Fibroblast of the aortic adventitia (primary cell): Measurements from ENCODE around the gene DRAP1. TPM values are rescaled to one million over a fixed set of nuclear protein-coding genes. Genes with fewer than 3 reads are reported as not detected.
A peak's percentile ranks its signal among the peaks of the same experiment; 100 is the strongest.

Experiments used
- DNase-seq: peaks from one replicate; pipeline ENCODE4 v3.0.0-alpha.2; 2010; ENCODE audit warnings: low read depth
- H3K4me3 ChIP-seq: 2 replicates; pipeline ENCODE4 v1.5.1; 2011; ENCODE audit warnings: low read depth, mild to moderate bottlenecking, control low read depth, low read length, moderate library complexity
- total RNA-seq: library from RNA; depleted of rRNA; stranded (reverse); fragments of >200 nt; gene quantifications from 2 replicates; pipeline ENCODE4 v1.2.3, GENCODE V29; 2012; ENCODE audit warnings: low replicate concordance
- TF ChIP-seq, protein P1 (sequence below): IDR thresholded peaks from 2 replicates; pipeline ENCODE4 v1.5.1; 2011; ENCODE audit warnings: mild to moderate bottlenecking, low read length, control low read depth, inconsistent platforms; ENCODE audit not compliant: insufficient read depth

Gene DRAP1
- total RNA-seq, 1 donor, result 317 TPM

DNA sequence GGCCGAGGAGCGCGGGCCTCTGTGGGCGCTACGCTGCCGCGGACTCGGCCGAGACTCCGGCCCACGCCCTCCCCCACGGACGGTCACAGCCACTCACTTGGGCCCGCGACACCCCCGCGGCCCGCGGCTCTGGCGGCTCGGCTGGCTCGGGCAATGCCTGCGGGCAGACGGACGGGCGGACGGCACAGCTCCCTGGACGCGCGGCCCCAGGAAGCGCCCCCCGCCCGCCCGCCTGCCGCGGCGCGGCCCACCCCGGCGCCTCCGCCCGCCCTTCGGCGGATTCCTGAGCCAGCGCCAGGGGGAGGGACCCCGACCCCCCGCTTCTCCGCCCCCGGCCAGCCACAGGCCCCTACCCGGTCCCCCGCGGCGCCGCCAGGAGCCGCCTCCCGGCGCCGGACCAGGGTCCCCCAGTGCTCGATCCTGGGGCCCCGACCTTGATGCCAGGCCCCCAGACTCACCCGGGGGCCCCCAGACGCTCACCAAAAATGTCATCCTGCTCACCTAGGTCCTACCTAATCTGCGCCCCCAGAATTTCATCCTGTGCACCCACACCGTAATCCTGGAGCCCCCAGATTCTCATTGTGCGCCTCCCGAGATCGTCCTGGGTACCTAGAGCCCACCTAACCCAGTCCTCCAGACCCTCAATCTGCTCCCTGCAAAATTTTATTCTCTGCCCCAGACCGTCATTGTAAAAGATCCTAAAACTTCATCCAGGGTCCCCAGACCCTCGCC, 46.5 kb upstream of the DRAP1 start, which contains the start of gene EFEMP2:
EFEMP2 (minus strand) TSS at position 215 of the 732 bp plus-strand sequence. CDS start 446 bp downstream, outside the sequence.
- TF ChIP-seq, protein P1, sequence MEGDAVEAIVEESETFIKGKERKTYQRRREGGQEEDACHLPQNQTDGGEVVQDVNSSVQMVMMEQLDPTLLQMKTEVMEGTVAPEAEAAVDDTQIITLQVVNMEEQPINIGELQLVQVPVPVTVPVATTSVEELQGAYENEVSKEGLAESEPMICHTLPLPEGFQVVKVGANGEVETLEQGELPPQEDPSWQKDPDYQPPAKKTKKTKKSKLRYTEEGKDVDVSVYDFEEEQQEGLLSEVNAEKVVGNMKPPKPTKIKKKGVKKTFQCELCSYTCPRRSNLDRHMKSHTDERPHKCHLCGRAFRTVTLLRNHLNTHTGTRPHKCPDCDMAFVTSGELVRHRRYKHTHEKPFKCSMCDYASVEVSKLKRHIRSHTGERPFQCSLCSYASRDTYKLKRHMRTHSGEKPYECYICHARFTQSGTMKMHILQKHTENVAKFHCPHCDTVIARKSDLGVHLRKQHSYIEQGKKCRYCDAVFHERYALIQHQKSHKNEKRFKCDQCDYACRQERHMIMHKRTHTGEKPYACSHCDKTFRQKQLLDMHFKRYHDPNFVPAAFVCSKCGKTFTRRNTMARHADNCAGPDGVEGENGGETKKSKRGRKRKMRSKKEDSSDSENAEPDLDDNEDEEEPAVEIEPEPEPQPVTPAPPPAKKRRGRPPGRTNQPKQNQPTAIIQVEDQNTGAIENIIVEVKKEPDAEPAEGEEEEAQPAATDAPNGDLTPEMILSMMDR, result no peak
- DNase-seq, result no peak
- peak within 1 kb of the TSS; percentile 67 for H3K4me3 ChIP-seq

DNA sequence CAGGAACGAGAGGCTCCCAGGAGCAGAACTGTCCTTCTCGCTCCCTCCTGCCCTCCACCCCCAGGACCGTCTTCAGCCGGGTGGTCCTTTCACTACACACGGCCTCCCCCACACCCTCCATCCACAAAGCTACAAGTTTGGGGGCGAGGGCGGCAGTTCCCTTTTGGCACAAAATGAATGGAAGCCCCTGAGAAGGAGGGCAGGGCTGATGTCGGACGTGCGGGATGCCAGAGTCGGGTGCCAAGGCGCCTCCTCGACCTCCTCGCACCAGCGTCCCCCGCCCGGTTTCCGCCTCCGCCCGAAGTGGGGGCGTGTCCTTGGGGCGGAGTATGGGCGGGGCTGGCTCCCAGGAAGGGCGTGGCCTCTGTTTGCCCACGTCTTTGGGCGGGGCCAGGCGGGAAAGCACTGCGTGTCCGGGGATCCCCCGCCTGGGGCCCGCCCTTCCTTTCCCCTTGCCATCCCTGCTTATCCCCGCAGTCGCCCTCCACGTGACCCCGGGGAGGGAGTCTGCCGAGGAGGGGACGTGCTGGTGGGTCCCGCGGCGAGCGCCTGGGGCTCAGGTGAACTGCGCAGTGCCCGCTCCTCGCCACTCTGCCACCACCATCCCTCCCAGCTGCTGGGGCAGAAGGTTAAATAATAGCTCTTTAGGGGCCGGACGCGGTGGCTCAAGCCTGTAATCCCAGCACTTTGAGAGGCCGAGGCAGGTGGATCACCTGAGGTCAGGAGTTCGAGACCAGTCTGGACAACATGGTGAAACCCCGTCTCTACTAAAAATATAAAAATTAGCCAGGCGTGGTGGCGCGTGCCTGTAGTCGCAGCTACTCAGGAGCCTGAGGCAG, 45.7 kb upstream of the DRAP1 start:
- TF ChIP-seq, protein P1, result no peak
- DNase-seq, result peak; percentile 91
- H3K4me3 ChIP-seq, result peak overlapping the region; percentile 67

DNA sequence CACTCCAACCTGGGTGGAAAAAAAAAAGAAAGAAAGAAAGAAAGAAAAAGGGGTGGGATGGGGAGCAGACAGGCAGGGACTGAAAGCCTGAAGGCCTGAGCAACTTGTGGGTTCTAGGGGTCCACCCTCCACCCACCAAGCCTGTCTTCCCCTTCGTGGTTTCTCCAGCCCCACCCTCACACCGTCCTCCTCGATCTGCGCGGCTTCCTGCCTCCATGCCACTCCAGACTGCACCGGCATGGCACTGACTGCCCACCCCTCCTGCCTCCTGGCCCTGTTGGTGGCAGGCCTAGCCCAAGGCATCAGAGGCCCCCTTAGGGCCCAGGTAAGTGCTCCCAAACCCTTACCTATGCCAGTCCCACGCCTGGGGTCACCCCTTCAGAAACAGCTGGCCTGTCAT, 39.6 kb upstream of the DRAP1 start, which contains the start of gene CTSW:
CTSW (plus strand) TSS at position 221 of the 400 bp plus-strand sequence; CDS start at position 239, 18 bp downstream.
- no peak within 1 kb of the TSS for H3K4me3 ChIP-seq
- DNase-seq, result no peak
- TF ChIP-seq, protein P1, result no peak

DNA sequence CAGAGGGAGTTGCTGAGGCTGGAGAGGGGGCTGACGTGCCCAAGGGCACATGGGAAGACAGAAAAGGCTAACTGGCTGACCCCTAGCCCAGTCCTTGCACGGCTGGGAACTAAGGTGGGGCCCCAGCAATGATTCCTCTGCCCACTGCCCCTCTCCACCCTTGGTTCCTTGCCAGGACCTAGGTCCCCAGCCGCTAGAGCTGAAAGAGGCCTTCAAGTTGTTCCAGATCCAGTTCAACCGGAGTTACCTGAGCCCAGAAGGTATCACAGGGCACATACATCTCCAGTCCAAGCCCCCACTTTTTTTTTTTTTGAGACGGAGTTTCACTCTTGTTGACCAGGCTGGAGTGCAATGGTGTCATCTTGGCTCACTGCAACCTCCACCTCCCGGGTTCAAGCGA, 39.2 kb upstream of the DRAP1 start:
- TF ChIP-seq, protein P1, result no peak
- no peak for DNase-seq
- H3K4me3 ChIP-seq, result no peak overlapping the region

DNA sequence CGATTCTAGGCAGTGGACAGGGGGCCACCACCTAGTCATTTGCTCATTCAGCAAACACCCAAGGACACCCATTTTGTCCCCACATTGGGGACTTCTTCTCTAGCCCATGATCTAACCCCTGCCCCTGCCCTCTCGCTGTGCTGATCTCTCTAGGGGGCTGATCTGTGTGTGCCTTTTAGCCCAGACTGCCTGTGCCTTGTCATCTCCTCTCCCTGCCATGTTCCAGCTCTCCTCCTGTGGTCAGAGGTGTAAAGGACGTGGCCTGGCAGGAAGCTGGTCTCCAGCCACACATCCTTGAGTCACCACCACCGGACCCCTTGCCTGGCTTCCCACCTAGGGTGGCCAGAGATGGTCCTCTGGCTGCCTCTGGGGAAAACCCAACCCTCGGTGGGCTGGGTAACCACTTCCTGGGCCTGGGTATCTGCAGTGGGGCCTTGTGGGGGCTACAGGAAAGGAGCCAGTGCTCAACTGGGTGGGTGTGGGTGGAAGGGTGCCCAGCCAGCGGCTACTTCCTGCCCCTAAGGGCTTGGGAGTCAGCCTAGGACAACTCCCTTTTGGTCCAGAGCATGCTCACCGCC, 38.3 kb upstream of the DRAP1 start:
- TF ChIP-seq, protein P1, result no peak

DNA sequence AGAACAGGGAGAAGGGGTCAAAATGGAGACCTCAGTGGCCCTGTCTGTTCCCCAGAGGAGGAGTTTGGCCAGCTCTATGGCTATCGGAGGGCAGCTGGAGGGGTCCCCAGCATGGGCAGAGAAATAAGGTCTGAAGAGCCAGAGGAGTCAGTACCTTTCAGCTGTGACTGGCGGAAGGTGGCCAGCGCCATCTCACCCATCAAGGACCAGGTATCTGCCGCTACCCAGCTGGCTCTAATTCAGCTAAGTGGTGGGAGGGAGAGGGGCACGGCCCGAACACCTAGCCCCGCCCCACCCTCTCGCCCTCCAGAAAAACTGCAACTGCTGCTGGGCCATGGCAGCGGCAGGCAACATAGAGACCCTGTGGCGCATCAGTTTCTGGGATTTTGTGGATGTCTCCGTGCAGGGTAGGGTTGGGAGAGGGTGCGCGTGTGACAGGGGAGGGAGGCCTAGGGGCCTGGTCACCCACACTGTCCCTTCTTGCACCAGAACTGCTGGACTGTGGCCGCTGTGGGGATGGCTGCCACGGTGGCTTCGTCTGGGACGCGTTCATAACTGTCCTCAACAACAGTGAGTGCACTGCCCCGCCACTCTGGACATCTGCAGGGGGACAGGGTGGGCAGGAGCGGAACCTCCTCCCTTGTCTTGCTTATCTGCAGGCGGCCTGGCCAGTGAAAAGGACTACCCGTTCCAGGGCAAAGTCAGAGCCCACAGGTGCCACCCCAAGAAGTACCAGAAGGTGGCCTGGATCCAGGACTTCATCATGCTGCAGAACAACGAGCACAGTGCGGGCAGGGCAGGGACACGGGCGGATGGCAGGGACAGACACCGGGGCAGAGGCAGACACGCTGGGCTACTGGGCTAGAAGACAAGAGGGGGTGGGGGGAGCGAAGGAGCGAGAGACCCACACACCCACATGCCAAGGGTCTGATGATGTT, 36.8 kb upstream of the DRAP1 start:
- no peak for DNase-seq
- TF ChIP-seq, protein P1, result no peak
- no peak overlapping the region for H3K4me3 ChIP-seq

More for the DNA sequence above, 38.3 kb upstream of the DRAP1 start:
- DNase-seq, result no peak
- no peak overlapping the region for H3K4me3 ChIP-seq
